Esophagus (tissue), 2 donors: ENCODE data around the gene LGALS3BP. TPM values are rescaled to one million over a fixed set of nuclear protein-coding genes. Genes with fewer than 3 reads are reported as not detected.

ENCODE experiments used
- H3K27ac ChIP-seq, 2 donors: one replicate each; pipeline ENCODE4 v1.5.1; 2013; ENCODE audit warnings: low read depth in 2 of 2, mild to moderate bottlenecking in 2 of 2, inconsistent platforms in 1 of 2, low read length in 1 of 2, moderate library complexity in 1 of 2
- H3K27me3 ChIP-seq, 2 donors: one replicate each; pipeline ENCODE4 v1.6.1; 2013; ENCODE audit warnings: low read length in 2 of 2, control low read depth in 1 of 2, mild to moderate bottlenecking in 1 of 2; ENCODE audit not compliant: insufficient read depth in 2 of 2, control insufficient read depth in 1 of 2
- H3K36me3 ChIP-seq, 2 donors: one replicate each; pipeline ENCODE4 v1.6.1; 2013; ENCODE audit warnings: low read length in 1 of 2; ENCODE audit not compliant: control insufficient read depth in 2 of 2, insufficient read depth in 2 of 2
- H3K4me1 ChIP-seq, 2 donors: one replicate each; pipeline ENCODE4 v1.6.1; 2013; ENCODE audit warnings: low read length in 1 of 2; ENCODE audit not compliant: control insufficient read depth in 2 of 2, insufficient read depth in 2 of 2
- H3K4me3 ChIP-seq, 2 donors: one replicate each; pipeline ENCODE4 v1.5.1; 2013; ENCODE audit warnings: low read length in 2 of 2, mild to moderate bottlenecking in 2 of 2, low read depth in 1 of 2, moderate library complexity in 1 of 2
- H3K9me3 ChIP-seq, 2 donors: one replicate each; pipeline ENCODE4 v1.6.1; 2013; ENCODE audit warnings: mild to moderate bottlenecking in 2 of 2, low read depth in 1 of 2, low read length in 1 of 2, moderate library complexity in 1 of 2; ENCODE audit not compliant: control insufficient read depth in 2 of 2, insufficient read depth in 1 of 2
- WGBS, 2 donors: extraction: QIAGEN DNeasy Blood & Tissue Kit; methylation state at CpG; one replicate each; pipeline ENCODE4 v1.1.7; 2013; 5-methylcytosine and 5-hydroxymethylcytosine counted together
- polyA plus RNA-seq, 2 donors: library from polyadenylated mRNA; stranded (reverse); fragments of 200-250 nt; gene quantifications; one replicate each; pipeline ENCODE4 v1.2.3, GENCODE V29; 2013
- donor health status: healthy with polysubstance abuse.
- donor health status: Bipolar disorder and iron deficiency.

LGALS3BP gene
- polyA plus RNA-seq, 2 donors, result 85.1 to 103 TPM

GRCh38 chr17:78992542-78993212 lies 13.0 kb upstream of the LGALS3BP start:
- no peak overlapping the region for H3K27ac ChIP-seq
- H3K36me3 ChIP-seq, result peaks cover 11 to 48% of the 10 kb centered on the region in 2 donors
- H3K4me3 ChIP-seq, result no peak overlapping the region

GRCh38 chr17:78991906-78992532 lies 12.3 kb upstream of the LGALS3BP start:
- peaks cover 0 to 7% of the 10 kb centered on the region in 2 donors for H3K9me3 ChIP-seq
- WGBS, 2 donors, result 92 to 95% methylated on average over 21 to 22 of the region's 22 CpGs
- H3K4me1 ChIP-seq, result peaks cover 0 to 5% of the 10 kb centered on the region in 2 donors
- no peaks in the 10 kb centered on the region for H3K27me3 ChIP-seq
- no peak overlapping the region for H3K27ac ChIP-seq
- no peak overlapping the region for H3K4me3 ChIP-seq
- peaks cover 11 to 42% of the 10 kb centered on the region in 2 donors for H3K36me3 ChIP-seq

More at GRCh38 chr17:78992542-78993212, 13.0 kb upstream of the LGALS3BP start:
- 75 to 83% methylated on average over 12 of the region's 12 CpGs for WGBS, 2 donors
- H3K9me3 ChIP-seq, result peaks cover 0 to 7% of the 10 kb centered on the region in 2 donors
- peaks cover 0 to 10% of the 10 kb centered on the region in 2 donors for H3K4me1 ChIP-seq
- H3K27me3 ChIP-seq, result no peaks in the 10 kb centered on the region

GRCh38 chr17:78991017-78991738 lies 11.5 kb upstream of the LGALS3BP start:
- no peaks in the 10 kb centered on the region for H3K27me3 ChIP-seq
- no peak overlapping the region for H3K27ac ChIP-seq
- H3K9me3 ChIP-seq, result peaks cover 0 to 7% of the 10 kb centered on the region in 2 donors
- peaks cover 0 to under 1% of the 10 kb centered on the region in 2 donors for H3K4me1 ChIP-seq
- H3K36me3 ChIP-seq, result peaks cover 11 to 38% of the 10 kb centered on the region in 2 donors
- H3K4me3 ChIP-seq, result no peak overlapping the region
- WGBS, 2 donors, result 93 to 94% methylated on average over 33 of the region's 33 CpGs

GRCh38 chr17:78990349-78991016 lies 10.8 kb upstream of the LGALS3BP start:
- no peaks in the 10 kb centered on the region for H3K4me1 ChIP-seq
- 95 to 96% methylated on average over 27 to 29 of the region's 29 CpGs for WGBS, 2 donors
- H3K27me3 ChIP-seq, result no peaks in the 10 kb centered on the region
- H3K27ac ChIP-seq, result no peak overlapping the region
- H3K9me3 ChIP-seq, result peaks cover 0 to 7% of the 10 kb centered on the region in 2 donors
- no peak overlapping the region for H3K4me3 ChIP-seq
- peaks cover 11 to 33% of the 10 kb centered on the region in 2 donors for H3K36me3 ChIP-seq

- peaks cover 0 to 4% of the 10 kb centered on the region in 2 donors for H3K9me3 ChIP-seq
- no peaks in the 10 kb centered on the region for H3K27me3 ChIP-seq
- 64 to 67% methylated on average over 6 of the region's 6 CpGs for WGBS, 2 donors
- H3K36me3 ChIP-seq, result peaks cover 11 to 16% of the 10 kb centered on the region in 2 donors
- H3K27ac ChIP-seq, result peak overlapping the region in 1 of 2 donors; percentile 35
- H3K4me3 ChIP-seq, result no peak overlapping the region
- no peaks in the 10 kb centered on the region for H3K4me1 ChIP-seq
Measured at GRCh38 chr17:78988152-78988551, 8.4 kb upstream of the LGALS3BP start.

GRCh38 chr17:78986649-78987328 lies 7.1 kb upstream of the LGALS3BP start:
- Histone ChIP-seq H3K27ac (peak overlapping the region; percentile 32 to 61), H3K4me3 (peak overlapping the region in 1 of 2 donors; percentile 20), H3K36me3 (peaks cover 7 to 13% of the 10 kb centered on the region in 2 donors), H3K27me3 (no peaks in the 10 kb centered on the region), H3K4me1 (no peaks in the 10 kb centered on the region), H3K9me3 (peaks cover 0 to 4% of the 10 kb centered on the region in 2 donors)
- 4 to 7% methylated on average over 15 of the region's 15 CpGs for WGBS, 2 donors

GRCh38 chr17:78986048-78986648 lies 6.4 kb upstream of the LGALS3BP start:
- peak overlapping the region; percentile 32 to 60 for H3K27ac ChIP-seq
- H3K36me3 ChIP-seq, result peaks cover 3 to 9% of the 10 kb centered on the region in 2 donors
- H3K4me1 ChIP-seq, result no peaks in the 10 kb centered on the region
- 25 to 38% methylated on average over 6 of the region's 6 CpGs for WGBS, 2 donors
- peaks cover 0 to 4% of the 10 kb centered on the region in 2 donors for H3K9me3 ChIP-seq
- no peak overlapping the region for H3K4me3 ChIP-seq
- no peaks in the 10 kb centered on the region for H3K27me3 ChIP-seq

GRCh38 chr17:78985395-78985794 lies 5.7 kb upstream of the LGALS3BP start:
- no peak overlapping the region for H3K27ac ChIP-seq
- no peaks in the 10 kb centered on the region for H3K4me1 ChIP-seq
- no peaks in the 10 kb centered on the region for H3K27me3 ChIP-seq
- no peak overlapping the region for H3K4me3 ChIP-seq
- WGBS, 2 donors, result 92 to 93% methylated on average over 5 of the region's 5 CpGs
- peaks cover 0 to 3% of the 10 kb centered on the region in 2 donors for H3K36me3 ChIP-seq
- H3K9me3 ChIP-seq, result peaks cover 0 to 1% of the 10 kb centered on the region in 2 donors
